NCI-H2081 treated with DMSO at 0.1 percent for 48 hours (cell line): ENCODE measurements around the gene KLHL6.
"Not testable (repeated sequence)": the region's sequence is repeated elsewhere in the genome, so short reads cannot be mapped to it uniquely, and the experiment has no call there.

Source experiments
- DNase-seq: peaks from one replicate; lab custom pipeline; 2025; lab: John Stamatoyannopoulos, UW

The KLHL6 gene

GRCh38 chr3:183487016-183487415 is 68.5 kb downstream of the KLHL6 start:
- no peak for DNase-seq

DNA sequence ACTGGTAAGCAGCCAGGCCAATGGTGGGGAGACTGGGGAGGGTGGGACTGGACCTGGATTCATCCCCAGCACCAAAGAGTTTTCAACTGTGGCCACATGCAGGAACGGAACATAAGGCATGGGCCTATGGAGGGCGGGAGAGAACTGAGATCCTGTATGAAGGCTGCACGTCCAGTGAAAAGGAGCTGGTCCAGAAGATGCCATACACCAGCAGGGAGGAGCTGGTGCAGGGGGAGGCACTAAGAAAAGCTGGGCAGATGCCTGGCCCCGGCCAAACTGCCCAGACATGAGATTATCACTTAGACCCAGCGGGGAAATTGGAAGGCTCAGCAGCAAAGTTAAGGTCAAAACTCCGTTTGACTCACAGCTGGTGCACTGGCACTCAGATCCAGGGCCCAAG is 69.0 kb downstream of the KLHL6 start:
- no peak for DNase-seq

- no peak for DNase-seq
Observed at GRCh38 chr3:183485585-183485984, 69.9 kb downstream of the KLHL6 start.

- DNase-seq = no peak
Observed at GRCh38 chr3:183485093-183485492, 70.4 kb downstream of the KLHL6 start.

DNA sequence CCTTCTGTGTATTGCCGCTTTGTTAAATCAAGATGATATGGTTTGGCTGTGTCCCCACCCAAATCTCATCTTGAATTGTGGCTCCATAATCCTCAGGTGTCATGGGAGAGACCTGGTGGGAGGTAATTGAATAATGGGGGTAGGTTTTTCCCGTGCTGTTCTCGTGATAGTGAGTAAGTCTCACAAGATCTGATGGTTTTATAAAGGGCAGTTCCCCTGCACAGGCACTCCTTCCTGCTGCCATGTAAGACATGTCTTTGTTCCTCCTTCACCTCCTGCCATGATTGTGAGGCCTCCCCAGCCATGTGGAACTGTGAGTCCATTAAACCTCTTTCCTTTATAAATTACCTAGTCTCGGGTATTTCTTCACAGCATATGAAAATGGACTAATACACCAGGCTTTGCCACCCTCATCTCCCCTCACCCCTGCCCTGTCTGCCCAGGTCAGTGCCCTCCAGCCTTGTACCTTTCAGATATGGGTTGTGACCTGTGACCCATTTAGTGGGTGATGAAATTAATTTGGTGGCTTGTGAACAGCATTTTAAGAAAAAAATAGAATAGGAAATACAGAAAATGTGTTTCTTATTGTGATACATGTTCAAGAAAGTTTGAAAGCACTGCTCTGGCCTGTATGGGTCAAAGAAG is 71.0 kb downstream of the KLHL6 start:
- DNase-seq = no peak

DNA sequence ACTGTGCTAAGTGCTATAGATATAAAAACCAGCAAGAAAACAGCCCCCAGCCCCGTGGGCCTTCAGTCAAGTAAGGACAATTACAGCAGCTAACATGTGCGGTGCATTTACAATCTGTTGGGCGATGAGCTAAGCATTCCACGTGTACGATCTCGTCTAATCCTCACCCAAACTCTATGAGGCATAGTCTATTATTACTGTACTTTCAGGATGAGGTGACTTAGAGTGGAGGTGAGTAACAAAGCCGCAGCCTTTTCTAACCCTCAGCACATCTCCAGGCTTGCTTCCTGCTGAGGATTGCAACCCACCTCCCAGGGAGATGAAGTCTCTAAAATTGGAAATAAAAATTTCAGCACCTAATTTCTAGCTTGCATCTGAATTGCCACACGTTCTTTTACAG is 73.9 kb downstream of the KLHL6 start:
- no peak for DNase-seq

DNA sequence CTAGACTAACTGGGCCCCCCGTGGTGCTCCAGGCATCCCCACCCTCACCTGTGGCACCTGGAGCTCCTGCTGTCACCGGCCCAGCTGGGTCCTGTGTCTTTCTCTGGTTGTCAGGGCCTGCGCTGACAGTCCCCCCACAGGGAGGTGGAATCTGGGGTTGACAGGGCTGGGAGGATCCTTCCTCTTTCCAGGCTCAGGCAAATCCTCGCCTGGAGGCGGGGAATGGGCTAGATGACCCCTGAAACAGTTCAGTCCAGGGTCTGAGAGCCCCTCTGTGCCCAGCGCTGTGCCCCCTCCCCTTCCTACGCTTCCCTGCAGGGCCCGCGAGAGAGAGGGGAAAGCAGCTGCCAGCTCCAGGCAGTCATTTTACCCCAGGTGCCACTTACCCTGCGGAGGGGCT is 77.0 kb downstream of the KLHL6 start:
- DNase-seq = no peak

DNA sequence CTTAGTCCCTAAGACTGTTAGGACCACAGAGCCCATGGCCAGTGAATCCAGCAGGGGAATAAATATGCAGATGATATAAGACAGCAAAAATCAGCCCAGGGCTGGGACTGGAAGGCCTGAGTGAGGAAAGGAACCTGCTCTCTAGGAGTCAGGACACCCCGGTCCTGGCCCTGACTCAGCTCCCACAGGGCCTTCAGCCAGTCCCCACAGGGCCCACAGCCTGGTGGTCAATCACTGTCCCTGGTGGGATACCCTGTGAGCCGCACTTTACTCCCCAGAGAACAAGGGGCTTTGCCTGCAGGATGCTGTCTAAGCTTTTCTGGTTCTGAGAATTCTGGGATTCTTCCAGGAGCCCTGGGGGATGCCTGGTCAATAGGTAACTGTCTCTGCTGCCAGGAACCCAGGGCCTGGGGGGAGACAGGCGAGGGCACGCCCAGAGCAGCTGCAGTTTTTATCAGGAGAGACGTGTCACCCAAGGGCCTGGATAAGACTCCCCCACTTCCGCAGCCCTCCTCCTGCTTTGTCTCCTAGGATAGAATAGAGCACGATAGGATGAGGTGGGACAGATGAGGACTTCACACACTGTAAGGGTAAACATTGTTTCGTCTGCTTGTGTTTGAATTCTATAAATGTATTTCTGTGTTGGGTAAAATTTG is 77.6 kb downstream of the KLHL6 start:
- peak; percentile 98 for DNase-seq

- DNase-seq = not testable (repeated sequence)
Observed at GRCh38 chr3:183475764-183476162, 79.7 kb downstream of the KLHL6 start.

DNA sequence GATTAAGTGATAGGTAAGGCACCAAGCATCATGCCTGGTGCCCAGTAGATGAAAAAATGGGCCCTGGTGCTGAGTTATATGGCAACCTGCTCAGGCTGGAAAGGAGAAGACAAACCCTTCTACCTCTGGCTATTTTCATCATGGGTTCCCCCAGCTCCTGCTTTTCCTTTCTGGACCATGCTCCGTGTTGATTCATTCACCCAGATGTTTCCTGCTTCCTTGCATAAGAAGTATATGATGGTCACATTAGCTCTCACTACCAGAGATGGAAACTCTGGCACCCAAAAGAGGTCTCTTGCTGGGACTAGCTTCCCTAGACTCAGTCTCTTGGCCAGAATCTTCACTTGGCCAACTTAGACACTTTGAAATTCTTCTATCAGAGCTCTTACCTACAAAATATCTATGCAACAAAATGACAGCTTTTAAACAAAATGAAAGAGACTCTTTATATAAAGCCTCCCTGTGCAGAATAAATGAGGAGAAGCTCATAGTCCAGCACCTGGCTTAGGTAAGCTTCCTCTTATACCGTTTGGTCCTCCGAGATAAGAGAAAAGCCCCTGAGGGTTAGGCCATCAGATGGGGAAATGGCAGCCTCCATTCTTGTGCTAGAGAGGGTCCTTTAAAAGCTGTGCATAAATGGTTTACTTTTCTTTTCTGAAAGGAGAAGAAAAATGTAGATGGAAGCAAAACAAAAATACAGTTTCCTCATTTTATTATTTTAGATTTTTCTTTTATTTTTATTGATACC is 80.3 kb downstream of the KLHL6 start:
- DNase-seq = no peak

DNA sequence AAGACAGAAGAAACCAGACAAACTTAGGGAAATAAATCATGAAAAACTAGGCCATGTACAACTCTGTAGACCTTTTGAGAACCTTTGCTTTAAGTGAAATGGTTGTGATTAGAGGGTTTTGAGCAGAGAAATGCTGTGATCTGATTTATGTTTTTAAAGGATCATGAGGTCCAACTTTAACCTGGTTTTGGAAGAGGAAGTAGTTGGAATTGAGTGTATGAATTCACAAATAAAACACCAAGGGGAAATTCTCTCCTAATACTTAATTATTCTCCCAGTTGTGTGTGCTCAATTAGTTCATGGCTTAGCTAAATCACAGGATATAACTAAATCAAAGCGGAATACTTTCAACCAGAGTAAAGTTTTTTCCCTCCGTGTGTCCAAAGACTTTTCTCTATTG is 81.5 kb downstream of the KLHL6 start:
- DNase-seq = no peak

- DNase-seq = no peak
Observed at GRCh38 chr3:183472155-183472554, 83.4 kb downstream of the KLHL6 start.

DNA sequence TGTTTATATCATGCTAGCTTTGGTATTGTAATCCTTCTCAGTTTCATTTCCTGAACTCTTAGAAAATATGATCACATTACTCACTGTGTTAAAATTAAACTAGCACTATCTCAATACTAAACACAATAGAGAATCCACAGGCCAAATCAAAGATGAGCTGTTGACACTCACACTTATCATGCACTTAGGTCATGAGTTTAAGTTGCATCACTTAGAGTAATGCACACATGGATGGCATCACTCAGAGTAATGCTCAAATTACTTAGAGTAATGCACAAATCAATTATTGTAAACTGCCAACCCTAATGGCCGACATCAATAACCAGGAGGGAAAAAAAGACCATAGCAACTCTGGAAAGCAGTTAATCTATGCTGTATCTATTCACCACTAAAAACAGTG is 87.1 kb downstream of the KLHL6 start:
- no peak for DNase-seq

GRCh38 chr3:183466575-183466974 is 88.9 kb downstream of the KLHL6 start:
- DNase-seq = no peak

- DNase-seq = not testable (repeated sequence)
Observed at GRCh38 chr3:183465710-183466109, 89.8 kb downstream of the KLHL6 start.

DNA sequence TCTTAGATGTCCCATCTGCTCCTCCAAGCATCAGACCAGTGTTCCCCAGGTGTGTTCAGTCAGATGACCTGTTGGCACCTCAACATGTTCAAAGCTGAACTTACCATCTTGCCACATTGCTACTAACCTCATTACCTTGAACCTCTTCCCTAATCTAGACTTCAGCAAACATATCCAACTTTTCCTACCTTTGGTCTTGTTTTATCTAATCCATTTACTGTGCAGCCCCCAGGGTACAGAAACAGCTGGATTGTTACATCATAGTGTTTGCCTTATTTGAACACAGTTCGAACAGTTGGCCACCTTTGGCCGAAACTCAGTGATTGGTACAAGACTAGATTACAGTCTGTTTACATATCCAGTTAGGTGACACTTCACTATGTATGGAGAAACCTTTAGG is 91.0 kb downstream of the KLHL6 start:
- no peak for DNase-seq

- DNase-seq = no peak
Observed at GRCh38 chr3:183460081-183461055, 95.1 kb downstream of the KLHL6 start.

DNA sequence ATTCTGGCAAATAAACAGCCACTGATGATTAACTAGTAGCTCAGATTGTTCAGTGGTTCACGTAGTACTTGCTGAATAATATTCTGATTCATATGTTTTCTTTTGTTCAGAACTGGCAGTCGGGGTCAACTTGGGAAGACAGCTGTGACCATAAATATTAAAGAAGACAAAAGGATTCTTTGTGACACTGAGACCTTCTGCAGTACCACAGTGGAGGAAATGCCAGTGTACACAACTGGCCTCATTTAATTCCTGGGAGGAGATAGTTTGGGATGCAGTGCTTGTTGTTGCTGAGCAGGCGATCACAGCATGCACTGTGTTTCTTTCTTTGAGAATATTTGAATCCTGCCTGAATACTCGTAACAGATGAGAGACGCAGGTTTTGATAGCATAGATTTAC is 100.4 kb downstream of the KLHL6 start:
- DNase-seq = no peak

DNA sequence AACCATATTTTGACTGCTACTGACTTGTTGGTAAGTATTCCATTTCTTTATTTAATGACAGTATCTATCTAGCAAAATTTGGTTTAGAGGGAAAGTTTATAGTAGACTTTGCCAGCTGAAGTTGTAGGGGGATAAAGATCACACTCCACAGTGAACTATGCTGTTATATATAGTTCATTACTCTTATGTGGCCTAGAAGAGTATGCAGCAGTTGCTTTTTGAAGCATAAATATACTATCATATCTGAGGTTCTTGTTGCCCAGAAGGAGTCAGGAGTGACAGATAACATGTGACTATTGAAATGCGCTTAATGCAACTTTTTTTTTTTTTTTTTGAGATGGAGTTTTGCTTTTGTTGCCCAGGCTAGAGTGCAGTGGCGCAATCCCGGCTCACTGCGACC is 101.4 kb downstream of the KLHL6 start:
- DNase-seq = no peak

GRCh38 chr3:183449791-183450190 is 105.7 kb downstream of the KLHL6 start:
- no peak for DNase-seq

- no peak for DNase-seq
Observed at GRCh38 chr3:183449391-183449790, 106.1 kb downstream of the KLHL6 start.
